Chondrocyte (in vitro differentiated cells): Measurements from ENCODE around the gene LHFPL2. TPM values are rescaled to one million over a fixed set of nuclear protein-coding genes. Genes with fewer than 3 reads are reported as not detected.

Experiments used
- DNase-seq: peaks from one replicate; pipeline ENCODE4 v3.0.0; 2021; ENCODE audit warnings: mixed read lengths, low spot score
- H3K27ac Mint-ChIP-seq: one replicate; pipeline ENCODE4 v1.8.0; 2021; ENCODE audit warnings: mild to moderate bottlenecking, moderate library complexity, mixed read lengths; ENCODE audit not compliant: unreplicated experiment
- H3K27me3 Mint-ChIP-seq: 2 replicates; pipeline ENCODE4 v1.8.0; 2021; ENCODE audit warnings: low read depth, mixed read lengths
- H3K36me3 Mint-ChIP-seq: 2 replicates; pipeline ENCODE4 v1.8.0; 2021; ENCODE audit warnings: low read depth, mixed read lengths
- H3K4me1 Mint-ChIP-seq: 2 replicates; pipeline ENCODE4 v1.8.0; 2021; ENCODE audit warnings: low read depth, mild to moderate bottlenecking, mixed read lengths
- H3K4me3 Mint-ChIP-seq: one replicate; pipeline ENCODE4 v1.8.0; 2021; ENCODE audit warnings: mild to moderate bottlenecking, moderate library complexity, mixed read lengths; ENCODE audit not compliant: unreplicated experiment
- H3K9me3 Mint-ChIP-seq: 2 replicates; pipeline ENCODE4 v1.8.0; 2021; ENCODE audit warnings: low read depth, mixed read lengths
- CTCF ChIP-seq: fragments of 200-600 bp; sonication (generic); IDR thresholded peaks from 2 replicates; pipeline ENCODE4 v1.5.0; 2021; ENCODE audit warnings: antibody characterized with exemption, mild to moderate bottlenecking, moderate library complexity
- total RNA-seq: library from RNA; stranded (reverse); gene quantifications from 3 replicates; pipeline ENCODE4 v1.2.1, GENCODE V29; 2021

The LHFPL2 gene
- total RNA-seq, 1 donor from 2014 or later, result 49.4 TPM

GRCh38 chr5:78574731-78575161 is 73.8 kb downstream of the LHFPL2 start:
- H3K4me1 Mint-ChIP-seq, result peaks cover 76% of the 10 kb centered on the region
- H3K36me3 Mint-ChIP-seq, result no peaks in the 10 kb centered on the region
- H3K27ac Mint-ChIP-seq, result peak overlapping the region; percentile 91

GRCh38 chr5:78574131-78574673 is 74.4 kb downstream of the LHFPL2 start:
- H3K4me1 Mint-ChIP-seq, result peaks cover 81% of the 10 kb centered on the region

More at GRCh38 chr5:78574731-78575161, 73.8 kb downstream of the LHFPL2 start:
- Mint-ChIP-seq H3K27me3 (no peaks in the 10 kb centered on the region), H3K4me3 (no peak overlapping the region), H3K9me3 (no peaks in the 10 kb centered on the region)
- no peak for TF ChIP-seq CTCF
- no peak for DNase-seq

GRCh38 chr5:78573318-78573717 is 75.3 kb downstream of the LHFPL2 start:
- TF ChIP-seq CTCF, result no peak
- no peak for DNase-seq
- Mint-ChIP-seq H3K27me3 (no peaks in the 10 kb centered on the region), H3K36me3 (no peaks in the 10 kb centered on the region), H3K4me1 (peaks cover 84% of the 10 kb centered on the region), H3K27ac (peak overlapping the region; percentile 91), H3K9me3 (no peaks in the 10 kb centered on the region), H3K4me3 (no peak overlapping the region)

More at GRCh38 chr5:78574131-78574673, 74.4 kb downstream of the LHFPL2 start:
- Mint-ChIP-seq H3K4me3 (no peak overlapping the region), H3K27me3 (no peaks in the 10 kb centered on the region), H3K9me3 (no peaks in the 10 kb centered on the region), H3K36me3 (no peaks in the 10 kb centered on the region), H3K27ac (peak overlapping the region; percentile 91)
- DNase-seq, result no peak
- no peak for TF ChIP-seq CTCF

- no peak overlapping the region for H3K4me3 Mint-ChIP-seq
- H3K9me3 Mint-ChIP-seq, result peaks cover under 1% of the 10 kb centered on the region
- no peaks in the 10 kb centered on the region for H3K27me3 Mint-ChIP-seq
- TF ChIP-seq CTCF, result no peak
- H3K4me1 Mint-ChIP-seq, result peaks cover 80% of the 10 kb centered on the region
- H3K27ac Mint-ChIP-seq, result no peak overlapping the region
- DNase-seq, result no peak
- H3K36me3 Mint-ChIP-seq, result no peaks in the 10 kb centered on the region
These were observed 77.9 kb downstream of the LHFPL2 start for GRCh38 chr5:78570646-78571045.

GRCh38 chr5:78569441-78569840 is 79.1 kb downstream of the LHFPL2 start:
- Mint-ChIP-seq H3K4me1 (peaks cover 69% of the 10 kb centered on the region), H3K36me3 (no peaks in the 10 kb centered on the region), H3K27me3 (no peaks in the 10 kb centered on the region), H3K4me3 (peak overlapping the region; percentile 26), H3K27ac (peak overlapping the region; percentile 90), H3K9me3 (peaks cover 5% of the 10 kb centered on the region)
- DNase-seq, result no peak
- TF ChIP-seq CTCF, result no peak
